GM21447 (cell line): ENCODE measurements around the gene DERA.
"Not testable (repeated sequence)": the region's sequence is repeated elsewhere in the genome, so short reads cannot be mapped to it uniquely, and the experiment has no call there.

Source experiments
- ATAC-seq: cut with Tn5 transposase; IDR thresholded peaks from one replicate; pipeline ENCODE4 v1.9.1; 2021; ENCODE audit not compliant: unreplicated experiment

The DERA gene

GRCh38 chr12:15956413-15957185 is 45.5 kb downstream of the DERA start:
- ATAC-seq, result no peak

GRCh38 chr12:15962760-15963159 is 51.6 kb downstream of the DERA start:
- ATAC-seq, result no peak

- no peak for ATAC-seq
These were observed 52.1 kb downstream of the DERA start for GRCh38 chr12:15963271-15963670.

- no peak for ATAC-seq
These were observed 55.3 kb downstream of the DERA start for GRCh38 chr12:15966426-15966825.

GRCh38 chr12:15967053-15967452 is 55.9 kb downstream of the DERA start:
- ATAC-seq, result not testable (repeated sequence)

- ATAC-seq, result no peak
These were observed 60.1 kb downstream of the DERA start for GRCh38 chr12:15971211-15971610.

- ATAC-seq, result no peak
These were observed 61.8 kb downstream of the DERA start for GRCh38 chr12:15972894-15973293.

GRCh38 chr12:15977999-15978951 is 67.1 kb downstream of the DERA start:
- ATAC-seq, result no peak

GRCh38 chr12:15979096-15980092 is 68.3 kb downstream of the DERA start:
- ATAC-seq, result no peak

- no peak for ATAC-seq
These were observed 70.9 kb downstream of the DERA start for GRCh38 chr12:15982071-15982470.

GRCh38 chr12:15982471-15982870 is 71.3 kb downstream of the DERA start:
- no peak for ATAC-seq

- ATAC-seq, result no peak
These were observed 71.8 kb downstream of the DERA start for GRCh38 chr12:15982921-15983320.

- no peak for ATAC-seq
These were observed 73.1 kb downstream of the DERA start for GRCh38 chr12:15984097-15984800.

GRCh38 chr12:15984963-15985362 is 73.8 kb downstream of the DERA start:
- no peak for ATAC-seq

GRCh38 chr12:15987696-15988095 is 76.6 kb downstream of the DERA start:
- ATAC-seq, result no peak

- no peak for ATAC-seq
These were observed 78.0 kb downstream of the DERA start for GRCh38 chr12:15988983-15989755.

- no peak for ATAC-seq
These were observed 84.7 kb downstream of the DERA start for GRCh38 chr12:15995801-15996200.

- no peak for ATAC-seq
These were observed 85.1 kb downstream of the DERA start for GRCh38 chr12:15996254-15996653.

- ATAC-seq, result no peak
These were observed 85.8 kb downstream of the DERA start for GRCh38 chr12:15996948-15997347.
